Transverse colon (tissue), 4 donors: ENCODE data around the gene DRD3. TPM values are rescaled to one million over a fixed set of nuclear protein-coding genes. Genes with fewer than 3 reads are reported as not detected.

Experiments used
- DNase-seq: peaks from one replicate; pipeline ENCODE4 v3.0.0-alpha.2; 2019
- H3K27ac ChIP-seq, 4 donors: fragments of 200-600 bp; sonication (generic); 2 replicates each; pipeline ENCODE4 v1.5.1; 2016 to 2018; ENCODE audit warnings: inconsistent platforms in 4 of 4
- H3K27me3 ChIP-seq: fragments of 200-600 bp; sonication (generic); 2 replicates; pipeline ENCODE4 v1.5.1; 2017; ENCODE audit warnings: inconsistent platforms
- H3K36me3 ChIP-seq, 4 donors: fragments of 200-600 bp; sonication (generic); 2 replicates each; pipeline ENCODE4 v1.5.1; 2017 to 2019; ENCODE audit warnings: inconsistent platforms in 4 of 4
- H3K4me1 ChIP-seq, 4 donors: fragments of 200-600 bp; sonication (generic); 2 replicates each; pipeline ENCODE4 v1.5.1; 2017 to 2020; ENCODE audit warnings: inconsistent platforms in 4 of 4
- H3K4me3 ChIP-seq, 4 donors: fragments of 200-600 bp; sonication (generic); 1 replicate in 1 of 4; 2 replicates in 3 of 4; pipeline versions ENCODE4 v1.5.1 to v1.6.1; 2017 to 2019; ENCODE audit warnings: inconsistent platforms in 4 of 4
- H3K9me3 ChIP-seq, 2 donors: fragments of 200-600 bp; sonication (generic); 2 replicates each; pipeline ENCODE4 v1.5.1; 2017 to 2019; ENCODE audit warnings: inconsistent platforms in 2 of 2
- EP300 ChIP-seq: sonication (generic); formaldehyde crosslinking; IDR thresholded peaks from one replicate; pipeline ENCODE4 v1.6.1; 2017; ENCODE audit warnings: antibody characterized with exemption, low read depth
- POLR2A ChIP-seq: fragments of 450-650 bp; IDR thresholded peaks from one replicate; pipeline ENCODE4 v1.6.1; 2016; ENCODE audit warnings: antibody characterized with exemption, mild to moderate bottlenecking, moderate library complexity
- POLR2AphosphoS5 ChIP-seq, 3 donors: sonication (generic); formaldehyde crosslinking; IDR thresholded peaks; one replicate each; pipeline ENCODE4 v1.6.1; 2016; ENCODE audit warnings: antibody characterized with exemption in 3 of 3
- WGBS, 2 donors: methylation state at CpG; one replicate each; pipeline ENCODE4 v1.1.5; 2018; ENCODE audit warnings: low coverage in 1 of 2; 5-methylcytosine and 5-hydroxymethylcytosine counted together
- in situ Hi-C, 4 donors: fragments of 200-750 bp; cut with MboI; loops; one replicate each; pipeline versions ENCODE4 v1.15.0 to v1.15.1; 2017; ENCODE audit warnings: low sequenced_read_pairs in 3 of 4, low pct_ligation_motif_present in 1 of 4, low pct_unique_long_range_greater_than_20kb in 1 of 4
- intact Hi-C: fragments of 100-400 bp; cut with DNase I; formaldehyde crosslinking; loops from one replicate; pipeline ENCODE4 v1.15.1; 2023; ENCODE audit warnings: low total_unique reads
- total RNA-seq, 4 donors: library from RNA; depleted of rRNA; stranded (reverse); fragments of >200 nt; gene quantifications; one replicate each; pipeline ENCODE4 v1.1.0, GENCODE V29; 2016
- TF ChIP-seq, protein P1 (sequence below), 5 experiments: fragments of 200-600 bp in 3 of 5; fragments of 450-650 bp in 2 of 5; sonication (generic) in 3 of 5; IDR thresholded peaks; 1 replicate in 2 of 5; 2 replicates in 3 of 5; pipeline ENCODE4 v1.5.1; 2016 to 2017; ENCODE audit warnings: antibody characterized with exemption in 5 of 5, inconsistent platforms in 3 of 5, mild to moderate bottlenecking in 2 of 5, moderate library complexity in 1 of 5

Gene DRD3
- total RNA-seq, 4 donors from 2014 or later = not detected

DNA sequence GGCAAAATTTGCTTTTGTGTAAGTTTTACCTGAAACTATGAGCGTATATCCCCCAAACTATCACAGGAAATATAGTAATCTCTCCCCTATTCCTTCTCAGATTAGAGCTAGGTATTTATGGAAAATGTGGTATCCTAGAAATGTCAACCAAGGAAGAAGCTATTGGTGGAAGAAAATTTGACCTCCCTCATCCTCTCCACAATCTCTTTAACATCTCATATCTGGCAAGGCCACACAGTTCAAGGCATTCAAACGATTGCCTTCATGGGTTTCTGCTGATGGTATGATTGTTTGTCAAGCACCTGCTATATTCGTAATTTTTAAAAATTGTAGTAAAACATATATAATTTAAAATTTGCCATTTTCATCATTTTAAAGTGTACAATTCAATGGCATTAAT, 27.5 kb upstream of the DRD3 start:
- no peak overlapping the region for H3K4me3 ChIP-seq
- WGBS, 2 donors = 84 to 100% methylated on average over 2 to 3 of the region's 3 CpGs
- TF ChIP-seq EP300 (no peak), POLR2A (no peak), POLR2AphosphoS5 (IDR thresholded peaks at IDR 0.05) (no peak)
- TF ChIP-seq, protein P1, sequence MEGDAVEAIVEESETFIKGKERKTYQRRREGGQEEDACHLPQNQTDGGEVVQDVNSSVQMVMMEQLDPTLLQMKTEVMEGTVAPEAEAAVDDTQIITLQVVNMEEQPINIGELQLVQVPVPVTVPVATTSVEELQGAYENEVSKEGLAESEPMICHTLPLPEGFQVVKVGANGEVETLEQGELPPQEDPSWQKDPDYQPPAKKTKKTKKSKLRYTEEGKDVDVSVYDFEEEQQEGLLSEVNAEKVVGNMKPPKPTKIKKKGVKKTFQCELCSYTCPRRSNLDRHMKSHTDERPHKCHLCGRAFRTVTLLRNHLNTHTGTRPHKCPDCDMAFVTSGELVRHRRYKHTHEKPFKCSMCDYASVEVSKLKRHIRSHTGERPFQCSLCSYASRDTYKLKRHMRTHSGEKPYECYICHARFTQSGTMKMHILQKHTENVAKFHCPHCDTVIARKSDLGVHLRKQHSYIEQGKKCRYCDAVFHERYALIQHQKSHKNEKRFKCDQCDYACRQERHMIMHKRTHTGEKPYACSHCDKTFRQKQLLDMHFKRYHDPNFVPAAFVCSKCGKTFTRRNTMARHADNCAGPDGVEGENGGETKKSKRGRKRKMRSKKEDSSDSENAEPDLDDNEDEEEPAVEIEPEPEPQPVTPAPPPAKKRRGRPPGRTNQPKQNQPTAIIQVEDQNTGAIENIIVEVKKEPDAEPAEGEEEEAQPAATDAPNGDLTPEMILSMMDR (IDR thresholded peaks at IDR 0.05) = no peak

DNA sequence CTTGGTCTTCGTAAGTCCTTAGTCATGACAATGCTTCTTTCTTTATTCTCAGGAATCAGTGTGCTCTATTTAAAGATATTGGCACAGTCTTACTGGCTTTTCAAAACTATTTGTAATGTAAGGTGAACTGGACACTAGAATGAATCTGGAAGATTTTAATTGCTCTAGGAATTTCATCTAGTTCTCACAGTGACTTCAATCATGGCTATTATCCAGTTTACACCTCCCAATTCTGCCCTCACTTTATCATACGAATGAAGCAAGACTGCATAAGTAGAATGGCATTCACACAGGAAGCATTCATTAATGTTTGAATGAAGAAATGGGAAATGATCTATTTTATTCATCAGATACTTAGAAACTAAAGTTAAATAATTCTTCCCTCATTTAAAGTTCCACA, 26.7 kb upstream of the DRD3 start:
- WGBS, 2 donors = 81 to 82% methylated on average over 2 of the region's 2 CpGs
- in situ Hi-C loops (no loop called here), intact Hi-C loops (no loop called here)
- Histone ChIP-seq H3K36me3 (no peaks in the 10 kb centered on the region), H3K27me3 (peaks cover 3% of the 10 kb centered on the region), H3K27ac (no peak overlapping the region), H3K4me1 (no peaks in the 10 kb centered on the region), H3K4me3 (no peak overlapping the region), H3K9me3 (no peaks in the 10 kb centered on the region)
- TF ChIP-seq, protein P1 (IDR thresholded peaks at IDR 0.05) = no peak
- no peak for TF ChIP-seq POLR2AphosphoS5 (IDR thresholded peaks at IDR 0.05)
- no peak for TF ChIP-seq POLR2A
- no peak for TF ChIP-seq EP300
- DNase-seq = no peak

More for the DNA sequence above, 27.5 kb upstream of the DRD3 start:
- no peak for DNase-seq
- no peaks in the 10 kb centered on the region for H3K9me3 ChIP-seq
- intact Hi-C loops = no loop called here
- H3K27me3 ChIP-seq = peaks cover 3% of the 10 kb centered on the region
- no peak overlapping the region for H3K27ac ChIP-seq
- H3K4me1 ChIP-seq = no peaks in the 10 kb centered on the region
- in situ Hi-C loops = no loop called here
- no peaks in the 10 kb centered on the region for H3K36me3 ChIP-seq

DNA sequence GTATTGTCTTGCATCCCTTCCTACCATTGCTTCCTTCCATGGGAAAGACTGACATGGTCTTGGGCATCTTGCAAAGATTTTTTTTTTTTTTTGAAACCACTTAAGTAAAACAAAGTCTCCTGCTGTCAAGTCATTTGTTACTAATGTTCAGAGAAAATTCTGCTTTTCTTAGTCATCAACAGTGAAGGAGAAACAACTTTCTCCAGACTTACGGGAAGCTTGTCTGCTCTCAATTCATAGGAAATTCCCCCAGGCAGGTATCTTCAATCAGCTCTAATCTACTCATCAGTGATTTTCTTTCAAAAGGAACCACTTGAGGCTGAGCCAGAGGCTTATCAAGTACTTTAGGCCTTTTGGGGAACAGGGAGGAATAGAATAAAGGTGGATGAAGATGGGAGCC, 15.9 kb upstream of the DRD3 start:
- Histone ChIP-seq H3K27me3 (no peaks in the 10 kb centered on the region), H3K36me3 (no peaks in the 10 kb centered on the region), H3K4me3 (no peak overlapping the region), H3K4me1 (no peaks in the 10 kb centered on the region), H3K9me3 (no peaks in the 10 kb centered on the region), H3K27ac (no peak overlapping the region)
- intact Hi-C loops = no loop called here
- DNase-seq = no peak
- WGBS, 2 donors = 81 to 100% methylated on average over 1 of the region's 1 CpG
- in situ Hi-C loops = no loop called here
- TF ChIP-seq POLR2AphosphoS5 (IDR thresholded peaks at IDR 0.05) = no peak
- TF ChIP-seq, protein P1 (IDR thresholded peaks at IDR 0.05) = no peak
- TF ChIP-seq POLR2A = no peak
- TF ChIP-seq EP300 = no peak

DNA sequence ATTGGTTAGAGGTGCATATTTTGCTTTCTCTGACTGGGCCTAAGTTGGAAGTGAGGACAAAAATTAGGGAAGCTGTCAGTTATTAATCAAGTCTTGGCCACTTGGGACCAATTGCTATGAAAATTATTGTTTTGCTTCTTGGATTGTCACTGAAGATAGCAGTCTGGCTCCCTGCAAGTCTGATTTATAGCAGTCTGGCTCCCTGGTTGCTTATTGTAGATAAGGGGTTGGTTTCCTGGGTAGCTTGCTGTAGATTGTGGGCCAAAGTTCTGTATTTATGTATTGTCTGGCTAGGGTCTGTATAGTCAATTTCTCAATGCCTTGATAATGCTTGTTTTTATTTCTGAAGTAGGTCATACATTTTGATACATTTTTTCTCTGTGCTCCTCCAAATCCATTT, 13.3 kb upstream of the DRD3 start:
- Histone ChIP-seq H3K4me1 (no peaks in the 10 kb centered on the region), H3K27me3 (no peaks in the 10 kb centered on the region), H3K4me3 (no peak overlapping the region), H3K36me3 (no peaks in the 10 kb centered on the region), H3K27ac (no peak overlapping the region), H3K9me3 (no peaks in the 10 kb centered on the region)
- DNase-seq = no peak
- TF ChIP-seq POLR2A (no peak), POLR2AphosphoS5 (IDR thresholded peaks at IDR 0.05) (no peak), EP300 (no peak)
- TF ChIP-seq, protein P1 (IDR thresholded peaks at IDR 0.05) = no peak
- in situ Hi-C loops = no loop called here
- intact Hi-C loops = no loop called here
